PC-9 (cell line): Measurements from ENCODE around the gene NCAM2.

Source experiments
- CTCF ChIP-seq: fragments of 200-600 bp; sonication (generic); conservative IDR thresholded peaks from 2 replicates; pipeline ENCODE4 v1.6.1; 2017; ENCODE audit warnings: mixed run types, antibody characterized with exemption, mild to moderate bottlenecking, moderate library complexity
- EZH2 ChIP-seq: fragments of 200-600 bp; sonication (generic); IDR thresholded peaks from 2 replicates; pipeline ENCODE4 v1.8.0; 2017; ENCODE audit warnings: antibody characterized with exemption, low read depth

DNA sequence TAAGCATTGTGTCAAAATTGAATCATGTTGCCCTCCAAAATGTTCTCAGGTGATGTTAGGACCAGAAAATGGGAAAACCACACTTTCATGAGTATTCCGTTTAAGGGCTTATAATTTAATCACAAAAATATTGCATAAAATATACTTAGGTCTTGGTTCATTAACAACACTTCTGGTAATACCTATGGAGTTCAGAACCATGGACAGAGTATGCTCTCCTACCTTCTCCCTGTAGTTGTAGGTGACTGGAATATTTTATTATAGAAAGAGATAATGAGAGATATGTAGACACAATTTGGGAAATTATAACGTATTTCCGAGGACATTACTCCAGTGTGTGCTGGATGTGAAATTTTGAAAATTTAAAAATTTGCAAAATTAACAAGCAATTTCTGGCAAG lies 232.5 kb downstream of the NCAM2 start:
- TF ChIP-seq CTCF: no peak
- no peak for TF ChIP-seq EZH2
